ENCODE results near the gene HOXA7. TPM values are rescaled to one million over a fixed set of nuclear protein-coding genes. Genes with fewer than 3 reads are reported as not detected.

The HOXA7 gene
- 10.2 TPM for total RNA-seq

GRCh38 chr7:27156508-27156898 lies at the start of gene HOXA7:
Gene HOXA7 (minus strand): TSS chr7:27156675. CDS start chr7:27156545, 130 bp downstream.

GRCh38 chr7:27199849-27200760 lies 43.6 kb upstream of the HOXA7 start, which contains the start of gene HOXA13:
Gene HOXA13 (minus strand): TSS chr7:27200091. CDS start chr7:27200077, 14 bp downstream.

GRCh38 chr7:27185013-27185853 lies 28.8 kb upstream of the HOXA7 start, which contains the start of gene HOXA11:
Gene HOXA11 (minus strand): TSS chr7:27185232. CDS start chr7:27185144, 88 bp downstream.

GRCh38 chr7:27173956-27174873 lies 17.7 kb upstream of the HOXA7 start, which contains the start of gene HOXA10:
Gene HOXA10 (minus strand): TSS chr7:27174320. CDS start chr7:27174306, 14 bp downstream.

GRCh38 chr7:27165089-27165995 lies 8.9 kb upstream of the HOXA7 start, which contains the start of gene HOXA9:
Gene HOXA9 (minus strand): TSS chr7:27165537. CDS start chr7:27165457, 80 bp downstream.

GRCh38 chr7:27151931-27152815 lies 4.3 kb downstream of the HOXA7 start, which contains the start of gene HOXA3:
Gene HOXA3 (minus strand): TSS chr7:27152583. CDS start chr7:27110640, 41,943 bp downstream.

GRCh38 chr7:27147199-27148030 lies 9.1 kb downstream of the HOXA7 start, which contains the start of gene HOXA6:
Gene HOXA6 (minus strand): TSS chr7:27147774. CDS start chr7:27147749, 25 bp downstream.

GRCh38 chr7:27143023-27143949 lies 13.2 kb downstream of the HOXA7 start, which contains the start of gene HOXA5:
Gene HOXA5 (minus strand): TSS chr7:27143681. CDS start chr7:27143607, 74 bp downstream.

GRCh38 chr7:27130540-27131389 lies 25.7 kb downstream of the HOXA7 start, which contains the start of gene HOXA4:
Gene HOXA4 (minus strand): TSS chr7:27130757. CDS start chr7:27130733, 24 bp downstream.

Small RNA genes within 50 kb of the gene (small RNA-seq; reads per million reads assigned to genes)
- gene AC004080.5 (ENCODE audit: low replicate concordance) (not detected), gene RF02140 (ENCODE audit: low replicate concordance) (not detected), gene RF02141 (ENCODE audit: low replicate concordance) (not detected)

Other genes with a start within 250 kb of the HOXA7 start
- 1.7 TPM for gene HOXA1, start 60.7 kb downstream of the HOXA7 start, total RNA-seq
- gene HOXA2, start 54.0 kb downstream of the HOXA7 start, total RNA-seq: 4.0 TPM
- 3.7 TPM for gene HOXA4, start 25.9 kb downstream of the HOXA7 start, total RNA-seq
- 42.4 TPM for gene HOXA5, start 13.0 kb downstream of the HOXA7 start, total RNA-seq
- 72.5 TPM for gene HOXA6, start 8.9 kb downstream of the HOXA7 start, total RNA-seq
- 77.4 TPM for gene HOXA3, start 4.1 kb downstream of the HOXA7 start, total RNA-seq
- gene HOXA9, start 8.9 kb upstream of the HOXA7 start, total RNA-seq: 61.6 TPM
- gene HOXA10, start 17.6 kb upstream of the HOXA7 start, total RNA-seq: 98.8 TPM
- 25.5 TPM for gene HOXA11, start 28.6 kb upstream of the HOXA7 start, total RNA-seq
- not detected for gene HOXA13, start 43.4 kb upstream of the HOXA7 start, total RNA-seq
- gene EVX1, start 86.1 kb upstream of the HOXA7 start, total RNA-seq: not detected